GM12878 (cell line): ENCODE results near the gene IL22. TPM values are rescaled to one million over a fixed set of nuclear protein-coding genes. Genes with fewer than 3 reads are reported as not detected.

Experiments used
- ATAC-seq: fragments of 200-7000 bp; cut with Tn5 transposase; 3 replicates; pipeline ENCODE4 v1.9.1; 2020; ENCODE audit warnings: mild to moderate bottlenecking, moderate library complexity
- BruUV-seq: library from RNA; stranded (reverse); fragments of 400-500 nt; replicated peaks from 2 replicates; lab custom pipeline; 2021; lab: Mats Ljungman, UMichigan
- CTCF ChIA-PET: fragments of 300-600 bp; sonication (Branson Sonifier 250); formaldehyde crosslinking; extraction: SDS; loops from one replicate; lab custom pipeline; 2021; ENCODE audit warnings: inconsistent platforms; lab: Yijun Ruan, JAX
- POLR2A ChIA-PET: fragments of 350-600 bp; formaldehyde crosslinking; extraction: SDS; loops from one replicate; lab custom pipeline; 2021; ENCODE audit warnings: inconsistent platforms; lab: Charles Lee
- RAD21 ChIA-PET: fragments of 300-600 bp; sonication (Branson Sonifier 250); formaldehyde crosslinking; loops from one replicate; lab custom pipeline; 2023; ENCODE audit warnings: antibody characterized with exemption; ENCODE audit not compliant: unreplicated experiment; lab: Charles Lee
- SMC1A ChIA-PET: fragments of 300-600 bp; sonication (Branson Sonifier 250); formaldehyde crosslinking; loops from one replicate; lab custom pipeline; 2023; ENCODE audit not compliant: unreplicated experiment, uncharacterized antibody; lab: Charles Lee
- DNase-seq: peaks from one replicate; pipeline ENCODE4 v3.0.0-alpha.2; 2011; ENCODE audit warnings: low read depth, low spot score
- FAIRE-seq: peaks from 3 replicates; lab custom pipeline; 2011; peaks lifted over from hg19 to GRCh38; lab: Jason Lieb, UNC
- H2AFZ ChIP-seq: 2 replicates; pipeline ENCODE4 v1.6.0; 2011; ENCODE audit warnings: low read depth, low read length, control low read depth; ENCODE audit not compliant: control insufficient read depth
- H3K27ac ChIP-seq: 2 replicates; pipeline ENCODE4 v1.5.1; 2011; ENCODE audit warnings: control low read depth; ENCODE audit not compliant: control insufficient read depth, insufficient read depth
- H3K27me3 ChIP-seq, 2 experiments: replicated peaks in 1 of 2; 2 replicates each; pipeline versions ENCODE4 v1.6.0 to v1.6.1; 2011; ENCODE audit warnings: low read length in 1 of 2; ENCODE audit not compliant: control insufficient read depth in 2 of 2, insufficient read depth in 2 of 2
- H3K36me3 ChIP-seq, 2 experiments: 2 replicates each; pipeline ENCODE4 v1.5.1; 2011; ENCODE audit warnings: low read length in 1 of 2; ENCODE audit not compliant: control insufficient read depth in 2 of 2, insufficient read depth in 2 of 2
- H3K4me1 ChIP-seq: 2 replicates; pipeline ENCODE4 v1.6.1; 2011; ENCODE audit warnings: mild to moderate bottlenecking, low read length, moderate library complexity, mixed read lengths; ENCODE audit not compliant: control insufficient read depth, insufficient read depth
- H3K4me2 ChIP-seq: 2 replicates; pipeline ENCODE4 v1.6.0; 2011; ENCODE audit warnings: control low read depth; ENCODE audit not compliant: control insufficient read depth, insufficient read depth
- H3K4me3 ChIP-seq: fragments of 200-600 bp; sonication (generic); 2 replicates; pipeline ENCODE4 v1.5.1; 2016
- H3K79me2 ChIP-seq: 2 replicates; pipeline ENCODE4 v1.6.0; 2011; ENCODE audit warnings: low read length; ENCODE audit not compliant: control insufficient read depth, insufficient read depth
- H3K9ac ChIP-seq: 2 replicates; pipeline ENCODE4 v1.8.0; 2011; ENCODE audit warnings: low read length, control low read depth, mixed read lengths; ENCODE audit not compliant: control insufficient read depth, insufficient read depth
- H3K9me3 ChIP-seq: replicated peaks from 3 replicates; pipeline ENCODE4 v1.5.1; 2011; ENCODE audit warnings: mild to moderate bottlenecking, low read length; ENCODE audit not compliant: control insufficient read depth, insufficient read depth
- H4K20me1 ChIP-seq: 2 replicates; pipeline ENCODE4 v1.6.0; 2011; ENCODE audit not compliant: control insufficient read depth, insufficient read depth
- CHD2 ChIP-seq: IDR thresholded peaks from 2 replicates; pipeline ENCODE4 v1.6.1; 2011; ENCODE audit warnings: low read depth, low read length, improper control_type of control experiment, borderline replicate concordance
- ETV6 ChIP-seq, 2 experiments: fragments of 450-650 bp in 1 of 2; IDR thresholded peaks in 1 of 2; conservative IDR thresholded peaks in 1 of 2; 2 replicates each; pipeline ENCODE4 v1.6.1; 2014; ENCODE audit warnings: antibody characterized with exemption in 1 of 2, borderline replicate concordance in 1 of 2, low read depth in 1 of 2, mild to moderate bottlenecking in 1 of 2, moderate library complexity in 1 of 2
- GABPA ChIP-seq: IDR thresholded peaks from 2 replicates; pipeline ENCODE4 v1.6.1; 2014; ENCODE audit warnings: antibody characterized with exemption, low read depth, mild to moderate bottlenecking, inconsistent platforms
- IKZF1 ChIP-seq: fragments of 450-650 bp; conservative IDR thresholded peaks from 2 replicates; pipeline ENCODE4 v1.6.1; 2017; ENCODE audit warnings: antibody characterized with exemption, mild to moderate bottlenecking
- IRF3 ChIP-seq: fragments of 450-650 bp; IDR thresholded peaks from 2 replicates; pipeline ENCODE4 v1.6.1; 2014; ENCODE audit warnings: mild to moderate bottlenecking
- JUND ChIP-seq: IDR thresholded peaks from 2 replicates; pipeline ENCODE4 v1.6.1; 2012; ENCODE audit warnings: low read depth, mild to moderate bottlenecking, low read length, improper control_type of control experiment, moderate library complexity
- KLF5 ChIP-seq: fragments of 450-650 bp; IDR thresholded peaks from 2 replicates; pipeline ENCODE4 v1.6.1; 2014; ENCODE audit warnings: mild to moderate bottlenecking; ENCODE audit not compliant: partially characterized antibody
- MXI1 ChIP-seq: fragments of 150-350 bp; IDR thresholded peaks from 2 replicates; pipeline ENCODE4 v1.6.1; 2011; ENCODE audit warnings: low read depth, mild to moderate bottlenecking, inconsistent platforms, low read length, improper control_type of control experiment
- MYB ChIP-seq: fragments of 150-350 bp; IDR thresholded peaks from 2 replicates; pipeline ENCODE4 v1.6.1; 2014; ENCODE audit warnings: mild to moderate bottlenecking, low read depth, low read length, borderline replicate concordance
- NBN ChIP-seq: fragments of 450-650 bp; IDR thresholded peaks from 2 replicates; pipeline ENCODE4 v1.6.1; 2016
- NRF1 ChIP-seq: conservative IDR thresholded peaks from 2 replicates; pipeline ENCODE4 v1.6.1; 2011; ENCODE audit warnings: mild to moderate bottlenecking, low read depth, low read length, improper control_type of control experiment
- POLR2AphosphoS5 ChIP-seq: IDR thresholded peaks from 2 replicates; pipeline ENCODE4 v1.6.1; 2011; ENCODE audit warnings: mild to moderate bottlenecking, low read length, inconsistent platforms
- POU2F2 ChIP-seq: IDR thresholded peaks from 3 replicates; pipeline ENCODE4 v1.6.1; 2011; ENCODE audit warnings: low read depth, mild to moderate bottlenecking, low read length, borderline replicate concordance
- RCOR1 ChIP-seq: conservative IDR thresholded peaks from 2 replicates; pipeline ENCODE4 v1.6.1; 2012; ENCODE audit warnings: low read depth, low read length, improper control_type of control experiment
- RELA ChIP-seq: fragments of 450-650 bp; IDR thresholded peaks from 2 replicates; pipeline ENCODE4 v1.8.0; 2014; ENCODE audit warnings: borderline replicate concordance; ENCODE audit not compliant: partially characterized antibody
- REST ChIP-seq: IDR thresholded peaks from 2 replicates; pipeline ENCODE4 v1.6.1; 2012; ENCODE audit warnings: mild to moderate bottlenecking, low read depth, low read length
- TBL1XR1 ChIP-seq: IDR thresholded peaks from 2 replicates; pipeline ENCODE4 v1.6.1; 2012; ENCODE audit warnings: low read depth, low read length, improper control_type of control experiment
- WRNIP1 ChIP-seq: IDR thresholded peaks from 2 replicates; pipeline ENCODE4 v1.6.1; 2011; ENCODE audit warnings: low read depth, low read length, improper control_type of control experiment, borderline replicate concordance
- WGBS: methylation state at CpG from one replicate; pipeline ENCODE4 v1.1.6; 2016; ENCODE audit warnings: low lambda C conversion rate; ENCODE audit not compliant: insufficient replicate concordance, insufficient coverage; ENCODE audit errors: missing lambda C conversion rate; 5-methylcytosine and 5-hydroxymethylcytosine counted together
- in situ Hi-C: fragments of 300-500 bp; cut with MboI; formaldehyde crosslinking; loops from 9 replicates; pipeline ENCODE4 v1.14.3; 2018; ENCODE audit warnings: mixed read lengths
- intact Hi-C: fragments of 100-400 bp; cut with micrococcal nuclease; formaldehyde crosslinking; loops from one replicate; pipeline ENCODE4 v1.14.2; 2022; ENCODE audit not compliant: unreplicated experiment
- polyA plus RNA-seq, 11 experiments: library from polyadenylated mRNA; depleted of rRNA in 4 of 11; unstranded in 6 of 11; stranded (reverse) in 5 of 11; fragments of >200 nt; fragmentation: Nextera tagmentation in 4 of 11; fragmentation: Illumina TruSeq in 1 of 11; extraction: Ambion mirVana in 4 of 11; extraction: Trizol in 1 of 11; gene quantifications; 1 replicate in 1 of 11; 2 replicates in 10 of 11; pipeline versions ENCODE4 v1.2.1 to v1.2.3, GENCODE V29; 2011 to 2016; ENCODE audit warnings: inconsistent platforms in 2 of 11, missing spikeins in 2 of 11, low read depth in 1 of 11
- total RNA-seq, 4 experiments: library from RNA; depleted of rRNA in 3 of 4; stranded (reverse); fragments of >200 nt in 3 of 4; fragmentation: Illumina TruSeq in 1 of 4; extraction: Trizol in 1 of 4; gene quantifications; 2 replicates each; pipeline versions ENCODE4 v1.2.1 to v1.2.3, GENCODE V29; 2013 to 2021
- TF ChIP-seq, protein P1 (sequence below): IDR thresholded peaks from 2 replicates; pipeline ENCODE4 v1.6.1; 2012; ENCODE audit warnings: low read depth, low read length, improper control_type of control experiment

IL22 gene
- total and polyA plus RNA-seq, 10 of the 15 experiments (the other 5 are each of a cell fraction or from before 2014, with no cell fraction given) = not detected

- Histone ChIP-seq H3K79me2 (no peaks in the 10 kb centered on the region), H2AFZ (peak overlapping the region; percentile 82), H3K4me3 (no peak overlapping the region), H3K9ac (no peak overlapping the region; the same call in 1 of the 2 replicates), H3K4me1 (peaks cover 34% of the 10 kb centered on the region), H4K20me1 (no peaks in the 10 kb centered on the region), H3K27ac (peak overlapping the region; percentile 72), H3K9me3 (peaks cover 3% of the 10 kb centered on the region; the same call in 2 of the 3 replicates), H3K4me2 (peak overlapping the region; percentile 74), H3K27me3 (no peaks in the 10 kb centered on the region), H3K36me3 (no peaks in the 10 kb centered on the region)
- ChIA-PET CTCF (interaction anchor here (1.0 to 1.9 kb wide), 7 partner anchors 10 to 200 kb away, joined by 3 to 15 read pairs (median 5); partner anchors contain the start of gene MDM1), SMC1A (interaction anchor here (0.6 to 2.3 kb wide), 16 partner anchors 8 to 85 kb away, joined by 3 to 10 read pairs (median 4); no protein-coding TSS in a partner anchor), RAD21 (interaction anchor here (0.6 to 1.6 kb wide), 12 partner anchors 8 to 242 kb away, joined by 3 to 10 read pairs (median 4); no protein-coding TSS in a partner anchor), POLR2A (interaction anchor here (0.7 to 1.3 kb wide), 4 partner anchors 20 to 370 kb away, joined by 3 to 5 read pairs (median 4); partner anchors contain the start of gene RAP1B)
- BruUV-seq = no TSS peak
- DNase-seq (peak; percentile 86), FAIRE-seq (peak; percentile 89), ATAC-seq (peak; percentile 97)
- in situ Hi-C loops = no loop called here
- intact Hi-C loops = no loop called here
- 6% methylated on average over 1 of the region's 1 CpG for WGBS
- TF ChIP-seq KLF5 = no peak
- peak; percentile 74 for TF ChIP-seq NBN
- TF ChIP-seq IRF3 = no peak
- TF ChIP-seq RCOR1 = no peak
- TF ChIP-seq TBL1XR1 = no peak; the same call in 1 of the 2 replicates
- no peak for TF ChIP-seq CHD2
- TF ChIP-seq POU2F2 = no peak; the same call in 2 of the 3 replicates
- TF ChIP-seq ETV6 (conservative IDR thresholded peaks at IDR 0.05 in 1 of 2, IDR thresholded peaks at IDR 0.05 in 1 of 2; ENCODE audit: borderline replicate concordance in 1 of 2, low read depth in 1 of 2) = peak in 1 of 2 experiments; percentile 69; a peak in 1 of 4 replicates
- TF ChIP-seq NRF1 = no peak
- TF ChIP-seq, protein P1, sequence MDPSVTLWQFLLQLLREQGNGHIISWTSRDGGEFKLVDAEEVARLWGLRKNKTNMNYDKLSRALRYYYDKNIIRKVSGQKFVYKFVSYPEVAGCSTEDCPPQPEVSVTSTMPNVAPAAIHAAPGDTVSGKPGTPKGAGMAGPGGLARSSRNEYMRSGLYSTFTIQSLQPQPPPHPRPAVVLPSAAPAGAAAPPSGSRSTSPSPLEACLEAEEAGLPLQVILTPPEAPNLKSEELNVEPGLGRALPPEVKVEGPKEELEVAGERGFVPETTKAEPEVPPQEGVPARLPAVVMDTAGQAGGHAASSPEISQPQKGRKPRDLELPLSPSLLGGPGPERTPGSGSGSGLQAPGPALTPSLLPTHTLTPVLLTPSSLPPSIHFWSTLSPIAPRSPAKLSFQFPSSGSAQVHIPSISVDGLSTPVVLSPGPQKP = no peak
- no peak for TF ChIP-seq WRNIP1
- TF ChIP-seq MYB = no peak
- TF ChIP-seq MXI1 = no peak
- no peak for TF ChIP-seq RELA
- 0 out of 2 replicates have a peak, but pooled peaks have one; percentile 25 for TF ChIP-seq POLR2AphosphoS5
- TF ChIP-seq REST = no peak
- 0 out of 2 replicates have a peak, but pooled peaks have one; percentile 47 for TF ChIP-seq GABPA
- TF ChIP-seq IKZF1 = peak; percentile 70
- TF ChIP-seq JUND = peak; percentile 58; the same call in 1 of the 2 replicates
Measured at GRCh38 chr12:68240975-68241374, 12.4 kb downstream of the IL22 start.
